ENCODE data around the gene BID.
A peak's percentile ranks its signal among the peaks of the same experiment; 100 is the strongest.
"Not testable (repeated sequence)": the region's sequence is repeated elsewhere in the genome, so short reads cannot be mapped to it uniquely, and the experiment has no call there.

Gene BID

GRCh38 chr22:17774926-17775685 is 837 bp upstream of the BID start:
- DNase-seq: no peak
- TF ChIP-seq POLR2A (IDR thresholded peaks at IDR 0.05; ENCODE audit: low read length): no peak
- TF ChIP-seq GATA1 (IDR thresholded peaks at IDR 0.05; ENCODE audit: low read depth, low read length): no peak

GRCh38 chr22:17773606-17774205 is 563 bp downstream of the BID start:
- DNase-seq: peak; percentile 36 to 46
- TF ChIP-seq GATA1 (IDR thresholded peaks at IDR 0.05; ENCODE audit: low read depth, low read length): no peak
- TF ChIP-seq POLR2A (IDR thresholded peaks at IDR 0.05; ENCODE audit: low read length): no peak

GRCh38 chr22:17772958-17773605 is 1.2 kb downstream of the BID start:
- TF ChIP-seq POLR2A (IDR thresholded peaks at IDR 0.05; ENCODE audit: low read length): no peak
- no peak for TF ChIP-seq GATA1 (IDR thresholded peaks at IDR 0.05; ENCODE audit: low read depth, low read length)
- DNase-seq: no peak

GRCh38 chr22:17772249-17772957 is 1.9 kb downstream of the BID start:
- TF ChIP-seq GATA1 (IDR thresholded peaks at IDR 0.05; ENCODE audit: low read depth, low read length): no peak
- no peak for TF ChIP-seq POLR2A (IDR thresholded peaks at IDR 0.05; ENCODE audit: low read length)
- DNase-seq: no peak

- TF ChIP-seq GATA1 (IDR thresholded peaks at IDR 0.05; ENCODE audit: low read depth, low read length) (no peak), POLR2A (IDR thresholded peaks at IDR 0.05; ENCODE audit: low read length) (no peak)
- DNase-seq: no peak
These were observed 3.8 kb downstream of the BID start for GRCh38 chr22:17770180-17771077.

- no peak for DNase-seq
- no peak for TF ChIP-seq POLR2A (IDR thresholded peaks at IDR 0.05; ENCODE audit: low read length)
- no peak for TF ChIP-seq GATA1 (IDR thresholded peaks at IDR 0.05; ENCODE audit: low read depth, low read length)
These were observed 4.6 kb downstream of the BID start for GRCh38 chr22:17769716-17770082.

GRCh38 chr22:17769013-17769715 is 5.1 kb downstream of the BID start:
- DNase-seq: no peak
- TF ChIP-seq GATA1 (IDR thresholded peaks at IDR 0.05; ENCODE audit: low read depth, low read length) (no peak), POLR2A (IDR thresholded peaks at IDR 0.05; ENCODE audit: low read length) (no peak)

GRCh38 chr22:17767233-17768065 is 6.8 kb downstream of the BID start:
- DNase-seq: no peak
- TF ChIP-seq GATA1 (IDR thresholded peaks at IDR 0.05; ENCODE audit: low read depth, low read length) (no peak), POLR2A (IDR thresholded peaks at IDR 0.05; ENCODE audit: low read length) (no peak)

- not testable (repeated sequence) for DNase-seq
These were observed 9.4 kb downstream of the BID start for GRCh38 chr22:17764852-17765251.

GRCh38 chr22:17764036-17764435 is 10.2 kb downstream of the BID start:
- TF ChIP-seq POLR2A (IDR thresholded peaks at IDR 0.05; ENCODE audit: low read length): no peak
- no peak for TF ChIP-seq GATA1 (IDR thresholded peaks at IDR 0.05; ENCODE audit: low read depth, low read length)
- no peak for DNase-seq

GRCh38 chr22:17763442-17763841 is 10.8 kb downstream of the BID start:
- not testable (repeated sequence) for DNase-seq

- no peak for TF ChIP-seq POLR2A (IDR thresholded peaks at IDR 0.05; ENCODE audit: low read length)
- no peak for TF ChIP-seq GATA1 (IDR thresholded peaks at IDR 0.05; ENCODE audit: low read depth, low read length)
- DNase-seq: no peak
These were observed 13.2 kb downstream of the BID start for GRCh38 chr22:17761138-17761488.
